Dedifferentiated amniotic fluid mesenchymal stem cell (primary cell): Measurements from ENCODE around the gene RPTOR.

ENCODE experiments used
- DNase-seq: peaks from one replicate; pipeline ENCODE4 v3.0.0-alpha.2; 2016; ENCODE audit errors: extremely low spot score

Gene RPTOR

GRCh38 chr17:80845863-80846671 lies 301.4 kb downstream of the RPTOR start:
- no peak for DNase-seq

- no peak for DNase-seq
Measured at GRCh38 chr17:80846932-80847331, 302.3 kb downstream of the RPTOR start.

- DNase-seq, result no peak
Measured at GRCh38 chr17:80847496-80848230, 303.0 kb downstream of the RPTOR start.

- no peak for DNase-seq
Measured at GRCh38 chr17:80848449-80849102, 303.9 kb downstream of the RPTOR start.

GRCh38 chr17:80849119-80849518 lies 304.5 kb downstream of the RPTOR start:
- no peak for DNase-seq

GRCh38 chr17:80850109-80850508 lies 305.5 kb downstream of the RPTOR start:
- no peak for DNase-seq

GRCh38 chr17:80850817-80851216 lies 306.2 kb downstream of the RPTOR start:
- DNase-seq, result no peak

GRCh38 chr17:80851277-80851925 lies 306.8 kb downstream of the RPTOR start:
- no peak for DNase-seq

- DNase-seq, result no peak
Measured at GRCh38 chr17:80852476-80853015, 307.9 kb downstream of the RPTOR start.

GRCh38 chr17:80853076-80853475 lies 308.4 kb downstream of the RPTOR start:
- no peak for DNase-seq

- DNase-seq, result no peak
Measured at GRCh38 chr17:80854220-80854619, 309.6 kb downstream of the RPTOR start.

GRCh38 chr17:80855196-80855947 lies 310.7 kb downstream of the RPTOR start:
- DNase-seq, result no peak

GRCh38 chr17:80855948-80856862 lies 311.6 kb downstream of the RPTOR start:
- DNase-seq, result peak; percentile 99

GRCh38 chr17:80856863-80857755 lies 312.5 kb downstream of the RPTOR start:
- DNase-seq, result no peak

- no peak for DNase-seq
Measured at GRCh38 chr17:80857756-80858171, 313.1 kb downstream of the RPTOR start.

GRCh38 chr17:80858301-80859001 lies 313.8 kb downstream of the RPTOR start:
- DNase-seq, result no peak

GRCh38 chr17:80859002-80859941 lies 314.6 kb downstream of the RPTOR start:
- peak; percentile 73 for DNase-seq
